SK-N-SH (cell line): ENCODE measurements around the gene C2CD4D. TPM values are rescaled to one million over a fixed set of nuclear protein-coding genes. Genes with fewer than 3 reads are reported as not detected.

Source experiments
- CTCF ChIA-PET: fragments of 300-600, 350-600 bp; formaldehyde crosslinking; extraction: SDS; loops from one replicate; lab custom pipeline; 2021; lab: Yijun Ruan, JAX
- POLR2A ChIA-PET: fragments of 350-600 bp; sonication (Branson Sonifier 250); formaldehyde crosslinking; extraction: SDS; loops from one replicate; lab custom pipeline; 2020; ENCODE audit warnings: antibody characterized with exemption, inconsistent platforms; lab: Yijun Ruan, JAX
- DNase-seq: peaks from one replicate; pipeline ENCODE4 v3.0.0; 2012
- H2AFZ ChIP-seq: fragments of 200-600 bp; sonication (generic); 2 replicates; pipeline ENCODE4 v1.8.1; 2016; ENCODE audit warnings: antibody characterized with exemption, mild to moderate bottlenecking, low read depth
- H3F3A ChIP-seq: fragments of 200-600 bp; sonication (generic); replicated peaks from 2 replicates; pipeline ENCODE3; 2016; ENCODE audit warnings: antibody characterized with exemption, mild to moderate bottlenecking; ENCODE audit not compliant: insufficient read depth
- H3K27ac ChIP-seq, 2 experiments: fragments of 200-500 bp in 1 of 2; fragments of 200-600 bp in 1 of 2; sonication (Bioruptor generic) in 1 of 2; sonication (generic), shearing (Covaris generic) in 1 of 2; 2 replicates each; pipeline versions ENCODE4 v1.5.1 to v1.6.1; 2014 to 2016; ENCODE audit warnings: low read depth in 2 of 2, inconsistent platforms in 1 of 2, low read length in 1 of 2, mild to moderate bottlenecking in 1 of 2, mixed read lengths in 1 of 2
- H3K27me3 ChIP-seq: fragments of 200-600 bp; sonication (generic), shearing (Covaris generic); 2 replicates; pipeline ENCODE4 v1.6.1; 2016; ENCODE audit warnings: mixed run types; ENCODE audit not compliant: insufficient read depth
- H3K36me3 ChIP-seq, 2 experiments: fragments of 200-500 bp in 1 of 2; fragments of 200-600 bp in 1 of 2; sonication (Bioruptor generic) in 1 of 2; sonication (generic) in 1 of 2; replicated peaks in 1 of 2; 2 replicates each; pipeline versions ENCODE3 to v1.5.1; 2014 to 2016; ENCODE audit warnings: low read length in 1 of 2, mild to moderate bottlenecking in 1 of 2; ENCODE audit not compliant: insufficient read depth in 2 of 2, control insufficient read depth in 1 of 2
- H3K4me1 ChIP-seq, 2 experiments: fragments of 200-500 bp in 1 of 2; fragments of 200-600 bp in 1 of 2; sonication (Bioruptor generic) in 1 of 2; sonication (generic), shearing (Covaris generic) in 1 of 2; 2 replicates each; pipeline versions ENCODE4 v1.5.1 to v1.6.1; 2014 to 2016; ENCODE audit warnings: low read depth in 1 of 2, low read length in 1 of 2, mixed run types in 1 of 2; ENCODE audit not compliant: insufficient read depth in 2 of 2, control insufficient read depth in 1 of 2
- H3K4me2 ChIP-seq: fragments of 200-600 bp; sonication (generic), shearing (Covaris generic); 2 replicates; pipeline ENCODE4 v1.6.1; 2017; ENCODE audit warnings: mixed run types
- H3K4me3 ChIP-seq, 2 experiments: fragments of 200-500 bp in 1 of 2; fragments of 200-600 bp in 1 of 2; sonication (Bioruptor generic) in 1 of 2; sonication (generic), shearing (Covaris generic) in 1 of 2; 2 replicates each; pipeline versions ENCODE4 v1.5.1 to v1.8.1; 2014 to 2016; ENCODE audit warnings: low read depth in 2 of 2, inconsistent platforms in 1 of 2, low read length in 1 of 2, mild to moderate bottlenecking in 1 of 2, mixed read lengths in 1 of 2, moderate library complexity in 1 of 2
- H3K79me2 ChIP-seq: fragments of 200-600 bp; sonication (generic); 2 replicates; pipeline ENCODE4 v1.8.1; 2017; ENCODE audit warnings: mild to moderate bottlenecking; ENCODE audit not compliant: insufficient read depth
- H3K9ac ChIP-seq: fragments of 200-600 bp; sonication (generic); 2 replicates; pipeline ENCODE4 v1.6.1; 2017; ENCODE audit warnings: mixed run types
- H3K9me2 ChIP-seq: fragments of 200-600 bp; sonication (generic); 2 replicates; pipeline ENCODE4 v1.6.1; 2017; ENCODE audit warnings: mixed run types
- H3K9me3 ChIP-seq: fragments of 200-600 bp; sonication (generic); 2 replicates; pipeline ENCODE4 v1.6.1; 2017; ENCODE audit warnings: mixed run types, mild to moderate bottlenecking, moderate library complexity
- H4K20me1 ChIP-seq: fragments of 200-600 bp; sonication (generic); 2 replicates; pipeline ENCODE4 v1.6.1; 2017; ENCODE audit warnings: mild to moderate bottlenecking, mixed run types; ENCODE audit not compliant: insufficient read depth
- CHD2 ChIP-seq: fragments of 150-350 bp; IDR thresholded peaks from 2 replicates; pipeline ENCODE4 v1.6.1; 2018; ENCODE audit warnings: low read length; ENCODE audit not compliant: partially characterized antibody
- CTCF ChIP-seq: fragments of 200-600 bp; sonication (generic); IDR thresholded peaks from 2 replicates; pipeline ENCODE4 v1.6.1; 2017; ENCODE audit warnings: antibody characterized with exemption, mild to moderate bottlenecking, moderate library complexity
- EP300 ChIP-seq, 2 experiments: IDR thresholded peaks; 2 replicates each; pipeline versions ENCODE4 v1.4.0 to v1.6.1; 2012; ENCODE audit warnings: borderline replicate concordance in 1 of 2, low read depth in 1 of 2, low read length in 1 of 2
- FOXM1 ChIP-seq: IDR thresholded peaks from 2 replicates; pipeline ENCODE4 v1.4.0; 2012; ENCODE audit warnings: low read depth, mild to moderate bottlenecking
- GATA2 ChIP-seq: sonication (generic); formaldehyde crosslinking; IDR thresholded peaks from 2 replicates; pipeline ENCODE4 v1.5.0; 2020; ENCODE audit warnings: mild to moderate bottlenecking, missing genetic modification reagents
- IRF3 ChIP-seq: fragments of 150-350 bp; IDR thresholded peaks from 2 replicates; pipeline ENCODE4 v1.6.1; 2016; ENCODE audit warnings: mild to moderate bottlenecking, low read depth, low read length
- JUND ChIP-seq: IDR thresholded peaks from 2 replicates; pipeline ENCODE4 v1.4.0; 2012
- MAX ChIP-seq: IDR thresholded peaks from 2 replicates; pipeline ENCODE4 v1.4.0; 2012; ENCODE audit warnings: low read depth
- MEF2A ChIP-seq: IDR thresholded peaks from 2 replicates; pipeline ENCODE4 v1.4.0; 2012; ENCODE audit warnings: low read depth, borderline replicate concordance
- MXI1 ChIP-seq: IDR thresholded peaks from 2 replicates; pipeline ENCODE4 v1.6.1; 2012; ENCODE audit warnings: mild to moderate bottlenecking, low read depth, low read length, improper control_type of control experiment
- NRF1 ChIP-seq: IDR thresholded peaks from 2 replicates; pipeline ENCODE4 v1.6.1; 2012; ENCODE audit warnings: low read depth, mild to moderate bottlenecking, low read length
- PBX3 ChIP-seq: IDR thresholded peaks from 2 replicates; pipeline ENCODE4; 2012
- RAD21 ChIP-seq: IDR thresholded peaks from 2 replicates; pipeline ENCODE4 v1.6.1; 2012; ENCODE audit warnings: mild to moderate bottlenecking, low read length
- RCOR1 ChIP-seq: fragments of 150-350 bp; IDR thresholded peaks from 2 replicates; pipeline ENCODE4 v1.6.1; 2017; ENCODE audit warnings: antibody characterized with exemption, low read length
- REST ChIP-seq: IDR thresholded peaks from 2 replicates; pipeline ENCODE4 v1.6.1; 2012; ENCODE audit warnings: mild to moderate bottlenecking, low read depth, low read length, moderate library complexity
- RFX5 ChIP-seq: IDR thresholded peaks from 2 replicates; pipeline ENCODE4 v1.6.1; 2012; ENCODE audit warnings: mild to moderate bottlenecking, improper control_type of control experiment, low read length
- RXRA ChIP-seq: IDR thresholded peaks from 2 replicates; pipeline ENCODE4 v1.4.0; 2012; ENCODE audit warnings: low read depth, mild to moderate bottlenecking, borderline replicate concordance
- SIN3A ChIP-seq: IDR thresholded peaks from 2 replicates; pipeline ENCODE4 v1.6.1; 2012; ENCODE audit warnings: low read depth, mild to moderate bottlenecking, low read length, moderate library complexity, borderline replicate concordance
- TAF1 ChIP-seq: IDR thresholded peaks from 2 replicates; pipeline ENCODE4 v1.6.1; 2012; ENCODE audit warnings: low read depth, mild to moderate bottlenecking, low read length, moderate library complexity, borderline replicate concordance
- USF2 ChIP-seq: fragments of 150-350 bp; IDR thresholded peaks from 2 replicates; pipeline ENCODE4 v1.6.1; 2017; ENCODE audit warnings: antibody characterized with exemption, low read length, low read depth, borderline replicate concordance
- YY1 ChIP-seq: IDR thresholded peaks from 2 replicates; pipeline ENCODE4 v1.4.0; 2012; ENCODE audit warnings: low read depth, mild to moderate bottlenecking
- ZBTB33 ChIP-seq: IDR thresholded peaks from 2 replicates; pipeline ENCODE4 v1.4.0; 2012; ENCODE audit warnings: low read depth, borderline replicate concordance
- WGBS: methylation state at CpG from one replicate; pipeline ENCODE4 v1.1.6; 2017; ENCODE audit warnings: low lambda C conversion rate; 5-methylcytosine and 5-hydroxymethylcytosine counted together
- polyA plus RNA-seq, 3 experiments: library from polyadenylated mRNA; depleted of rRNA; stranded (reverse); fragments of >200 nt; gene quantifications; 2 replicates each; pipeline ENCODE4 v1.2.3, GENCODE V29; 2012

C2CD4D gene
- polyA plus RNA-seq, 1 of the 3 experiments (the other 2 are of a cell fraction) = not detected

- H4K20me1 ChIP-seq = no peaks in the 10 kb centered on the region
- H2AFZ ChIP-seq = no peak overlapping the region
- H3K4me2 ChIP-seq = no peak overlapping the region
- 16% methylated on average over 2 of the region's 2 CpGs for WGBS
- no peaks in the 10 kb centered on the region for H3F3A ChIP-seq
- H3K9me3 ChIP-seq = no peaks in the 10 kb centered on the region
- no peak overlapping the region for H3K9ac ChIP-seq
- H3K27ac ChIP-seq = peak overlapping the region in 1 of 2 experiments; percentile 81; a peak in 2 of 4 replicates
- ChIA-PET CTCF (interaction anchor here (0.9 to 7.8 kb wide), 11 partner anchors 10 to 227 kb away, joined by 3 to 46 read pairs (median 5); partner anchors contain the start of genes CELF3 and TDRKH), POLR2A (interaction anchor here (0.8 to 2.2 kb wide), 8 partner anchors 9 to 566 kb away, joined by 3 to 23 read pairs (median 4); partner anchors contain the start of genes MRPL9, TDRKH and ZNF687)
- no peaks in the 10 kb centered on the region for H3K36me3 ChIP-seq
- peaks cover 2% of the 10 kb centered on the region; the same call in 1 of the 2 replicates for H3K27me3 ChIP-seq
- DNase-seq = peak; percentile 89
- no peaks in the 10 kb centered on the region for H3K79me2 ChIP-seq
- no peak overlapping the region for H3K4me3 ChIP-seq
- H3K4me1 ChIP-seq = peaks cover 0 to 58% of the 10 kb centered on the region in 2 experiments; a peak in 2 of 4 replicates
- H3K9me2 ChIP-seq = no peaks in the 10 kb centered on the region
- no peak for TF ChIP-seq NRF1
- TF ChIP-seq JUND = no peak
- TF ChIP-seq FOXM1 = no peak
- no peak for TF ChIP-seq IRF3
- peak; percentile 34 for TF ChIP-seq RAD21
- TF ChIP-seq CHD2 = peak; percentile 86
- TF ChIP-seq RFX5 = no peak
- TF ChIP-seq ZBTB33 = no peak
- no peak for TF ChIP-seq MAX
- TF ChIP-seq RCOR1 = peak; percentile 89
- no peak for TF ChIP-seq CTCF
- no peak for TF ChIP-seq SIN3A
- no peak for TF ChIP-seq REST
- no peak for TF ChIP-seq MEF2A
- TF ChIP-seq EP300 (IDR thresholded peaks at IDR 0.05; ENCODE audit: borderline replicate concordance in 1 of 2, low read depth in 1 of 2, low read length in 1 of 2) = peak in 1 of 2 experiments; percentile 94; a peak in 2 of 4 replicates
- TF ChIP-seq GATA2 (CRISPR knock-in tag) = peak; percentile 98
- no peak for TF ChIP-seq TAF1
- no peak for TF ChIP-seq YY1
- TF ChIP-seq PBX3 = peak; percentile 39
- TF ChIP-seq USF2 = no peak
- TF ChIP-seq RXRA = no peak
- TF ChIP-seq MXI1 = peak; percentile 23; the same call in 1 of the 2 replicates
Observed at GRCh38 chr1:151820940-151821339, 18.7 kb downstream of the C2CD4D start.
